Right atrium auricular region (tissue), 2 donors: ENCODE results near the gene ALG2. TPM values are rescaled to one million over a fixed set of nuclear protein-coding genes. Genes with fewer than 3 reads are reported as not detected.

Experiments used
- DNase-seq: peaks from one replicate; pipeline ENCODE4 v3.0.0-alpha.2; 2019; ENCODE audit warnings: low spot score
- H3K27ac ChIP-seq, 2 donors: fragments of 200-600 bp; sonication (generic); 1 replicate in 1 of 2; 2 replicates in 1 of 2; pipeline ENCODE4 v1.5.1; 2016 to 2019
- H3K27me3 ChIP-seq, 2 donors: fragments of 200-600 bp; sonication (generic); one replicate each; pipeline versions ENCODE4 v1.5.1 to v1.6.0; 2017 to 2019
- H3K36me3 ChIP-seq: fragments of 200-600 bp; sonication (generic); one replicate; pipeline ENCODE4 v1.5.1; 2016
- H3K4me1 ChIP-seq, 2 donors: fragments of 200-600 bp; sonication (generic); one replicate each; pipeline versions ENCODE4 v1.5.1 to v1.6.0; 2017 to 2019
- H3K4me3 ChIP-seq, 2 donors: fragments of 200-600 bp; sonication (generic); 1 replicate in 1 of 2; 2 replicates in 1 of 2; pipeline ENCODE4 v1.5.1; 2017 to 2019; ENCODE audit warnings: mild to moderate bottlenecking in 1 of 2, moderate library complexity in 1 of 2
- H3K9me3 ChIP-seq, 2 donors: fragments of 200-600 bp; sonication (generic); one replicate each; pipeline ENCODE4 v1.5.1; 2019
- CTCF ChIP-seq, 2 donors: fragments of 200-600 bp; sonication (generic); IDR thresholded peaks; one replicate each; pipeline ENCODE4 v1.5.1; 2019; ENCODE audit warnings: antibody characterized with exemption in 2 of 2
- total RNA-seq, 2 donors: library from RNA; depleted of rRNA; stranded (reverse); fragments of >200 nt; gene quantifications; one replicate each; pipeline ENCODE4 v1.1.0, GENCODE V29; 2016

The ALG2 gene
- total RNA-seq, 2 donors from 2014 or later = 21.6 to 26.2 TPM

- no peaks in the 10 kb centered on the region for H3K9me3 ChIP-seq
- peaks cover 0 to 2% of the 10 kb centered on the region in 2 donors for H3K4me1 ChIP-seq
- TF ChIP-seq CTCF (IDR thresholded peaks at IDR 0.05) = no peak
- no peak overlapping the region for H3K27ac ChIP-seq
- DNase-seq = no peak
- H3K27me3 ChIP-seq = no peaks in the 10 kb centered on the region
- H3K36me3 ChIP-seq = no peaks in the 10 kb centered on the region
- H3K4me3 ChIP-seq = no peak overlapping the region
These were observed 42.5 kb downstream of the ALG2 start for GRCh38 chr9:99178912-99179872.

- Histone ChIP-seq H3K27me3 (no peaks in the 10 kb centered on the region), H3K4me3 (no peak overlapping the region), H3K36me3 (no peaks in the 10 kb centered on the region), H3K4me1 (no peaks in the 10 kb centered on the region), H3K27ac (no peak overlapping the region), H3K9me3 (no peaks in the 10 kb centered on the region)
- no peak for TF ChIP-seq CTCF (IDR thresholded peaks at IDR 0.05)
- DNase-seq = no peak
These were observed 44.0 kb downstream of the ALG2 start for GRCh38 chr9:99177576-99178366.

GRCh38 chr9:99176527-99177013 lies 45.2 kb downstream of the ALG2 start:
- no peak for TF ChIP-seq CTCF (IDR thresholded peaks at IDR 0.05)
- Histone ChIP-seq H3K4me1 (no peaks in the 10 kb centered on the region), H3K4me3 (no peak overlapping the region), H3K27me3 (no peaks in the 10 kb centered on the region), H3K36me3 (no peaks in the 10 kb centered on the region), H3K9me3 (no peaks in the 10 kb centered on the region), H3K27ac (no peak overlapping the region)
- DNase-seq = no peak

- TF ChIP-seq CTCF (IDR thresholded peaks at IDR 0.05) = no peak
- no peak overlapping the region for H3K4me3 ChIP-seq
- H3K4me1 ChIP-seq = no peaks in the 10 kb centered on the region
- no peaks in the 10 kb centered on the region for H3K9me3 ChIP-seq
- H3K27me3 ChIP-seq = no peaks in the 10 kb centered on the region
- H3K36me3 ChIP-seq = no peaks in the 10 kb centered on the region
- DNase-seq = no peak
- no peak overlapping the region for H3K27ac ChIP-seq
These were observed 47.9 kb downstream of the ALG2 start for GRCh38 chr9:99173570-99174504.
